Measurements from ENCODE around the gene XAF1. TPM values are rescaled to one million over a fixed set of nuclear protein-coding genes. Genes with fewer than 3 reads are reported as not detected.
"Not testable (repeated sequence)": the region's sequence is repeated elsewhere in the genome, so short reads cannot be mapped to it uniquely, and the experiment has no call there.

XAF1 gene
- total and polyA plus RNA-seq, 10 of the 15 experiments (the other 5 are each of a cell fraction or from before 2014, with no cell fraction given), result 16.3 to 59.1 (median 44.6) TPM

DNA sequence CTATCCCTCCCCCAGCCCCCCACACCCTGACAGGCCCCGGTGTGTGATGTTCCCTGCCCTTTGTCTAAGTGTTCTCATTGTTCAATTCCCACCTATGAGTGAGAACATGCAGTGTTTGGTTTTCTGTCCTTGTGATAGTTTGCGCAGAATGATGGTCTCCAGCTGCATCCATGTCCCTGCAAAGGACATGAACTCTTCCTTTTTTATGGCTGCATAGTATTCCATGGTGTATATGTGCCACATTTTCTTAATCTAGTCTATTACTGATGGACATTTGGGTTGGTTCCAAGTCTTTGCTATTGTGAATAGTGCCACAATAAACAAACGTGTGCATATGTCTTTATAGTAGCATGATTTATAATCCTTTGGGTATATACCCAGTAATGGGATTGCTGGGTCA, 60.5 kb downstream of the XAF1 start:
- POLR2A ChIA-PET; intact Hi-C loops (cut with micrococcal nuclease; ENCODE audit: unreplicated experiment); H3K27me3 ChIP-seq (replicated peaks in 1 of 2; ENCODE audit: control insufficient read depth in 2 of 2, insufficient read depth in 2 of 2, low read length in 1 of 2); H3K36me3 ChIP-seq (ENCODE audit: control insufficient read depth in 2 of 2, insufficient read depth in 2 of 2, low read length in 1 of 2); H3K4me2 ChIP-seq (ENCODE audit: control insufficient read depth, insufficient read depth); FAIRE-seq; CTCF ChIA-PET; H3K9ac ChIP-seq (ENCODE audit: control insufficient read depth, insufficient read depth, low read length); H3K4me1 ChIP-seq (ENCODE audit: control insufficient read depth, insufficient read depth, low read length); in situ Hi-C loops (cut with MboI); BruUV-seq (replicated peaks); SMC1A ChIA-PET (ENCODE audit: uncharacterized antibody, unreplicated experiment); H3K4me3 ChIP-seq; H2AFZ ChIP-seq (ENCODE audit: control insufficient read depth, low read depth, low read length); H3K27ac ChIP-seq (ENCODE audit: control insufficient read depth, insufficient read depth); H3K79me2 ChIP-seq (ENCODE audit: control insufficient read depth, insufficient read depth, low read length); H4K20me1 ChIP-seq (ENCODE audit: control insufficient read depth, insufficient read depth); DNase-seq (ENCODE audit: low read depth, low spot score); ATAC-seq; H3K9me3 ChIP-seq (replicated peaks; ENCODE audit: control insufficient read depth, insufficient read depth, low read length); RAD21 ChIA-PET (ENCODE audit: unreplicated experiment): not testable (repeated sequence)
- WGBS (ENCODE audit: insufficient coverage, insufficient replicate concordance, low lambda C conversion rate, missing lambda C conversion rate), result 11% methylated on average over 3 of the region's 3 CpGs

DNA sequence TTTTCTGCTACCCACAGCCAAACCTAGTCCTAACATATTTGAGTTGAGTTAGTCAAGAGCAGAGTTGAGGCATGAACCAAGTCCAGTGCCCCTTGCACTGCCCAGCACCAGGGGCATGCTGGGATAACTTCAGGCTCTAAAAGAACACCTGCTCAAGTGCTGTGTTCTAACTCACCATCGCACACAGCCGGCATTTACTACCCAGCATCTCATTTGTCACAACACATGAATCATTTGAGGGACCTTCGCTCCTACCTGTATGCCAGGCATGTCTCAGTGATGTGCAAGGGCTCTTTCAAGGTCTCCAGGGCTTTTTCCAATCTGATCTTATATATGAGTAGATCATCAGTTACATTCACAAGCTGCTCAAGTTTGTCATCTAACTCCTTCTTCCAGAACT, 63.1 kb downstream of the XAF1 start:
- Histone ChIP-seq H2AFZ (ENCODE audit: control insufficient read depth, low read depth, low read length) (no peak overlapping the region), H3K9ac (ENCODE audit: control insufficient read depth, insufficient read depth, low read length) (no peak overlapping the region), H4K20me1 (ENCODE audit: control insufficient read depth, insufficient read depth) (no peaks in the 10 kb centered on the region), H3K36me3 (ENCODE audit: control insufficient read depth in 2 of 2, insufficient read depth in 2 of 2, low read length in 1 of 2) (no peaks in the 10 kb centered on the region), H3K27me3 (replicated peaks in 1 of 2; ENCODE audit: control insufficient read depth in 2 of 2, insufficient read depth in 2 of 2, low read length in 1 of 2) (no peaks in the 10 kb centered on the region; a peak in 1 of 4 replicates), H3K27ac (ENCODE audit: control insufficient read depth, insufficient read depth) (no peak overlapping the region), H3K79me2 (ENCODE audit: control insufficient read depth, insufficient read depth, low read length) (no peaks in the 10 kb centered on the region), H3K4me2 (ENCODE audit: control insufficient read depth, insufficient read depth) (no peak overlapping the region), H3K4me3 (no peak overlapping the region), H3K9me3 (replicated peaks; ENCODE audit: control insufficient read depth, insufficient read depth, low read length) (no peaks in the 10 kb centered on the region), H3K4me1 (ENCODE audit: control insufficient read depth, insufficient read depth, low read length) (no peaks in the 10 kb centered on the region)
- CTCF ChIA-PET, result no interaction called here
- no TSS peak for BruUV-seq (replicated peaks)
- ATAC-seq (no peak), DNase-seq (ENCODE audit: low read depth, low spot score) (no peak), FAIRE-seq (no peak)
- WGBS (ENCODE audit: insufficient coverage, insufficient replicate concordance, low lambda C conversion rate, missing lambda C conversion rate), result 67% methylated on average over 3 of the region's 3 CpGs
- RAD21 ChIA-PET (ENCODE audit: unreplicated experiment), result no interaction called here
- no peak for TF ChIP-seq SIX5 (IDR thresholded peaks at IDR 0.05; ENCODE audit: low read depth, low read length, severe bottlenecking)
- TF ChIP-seq, protein P1, sequence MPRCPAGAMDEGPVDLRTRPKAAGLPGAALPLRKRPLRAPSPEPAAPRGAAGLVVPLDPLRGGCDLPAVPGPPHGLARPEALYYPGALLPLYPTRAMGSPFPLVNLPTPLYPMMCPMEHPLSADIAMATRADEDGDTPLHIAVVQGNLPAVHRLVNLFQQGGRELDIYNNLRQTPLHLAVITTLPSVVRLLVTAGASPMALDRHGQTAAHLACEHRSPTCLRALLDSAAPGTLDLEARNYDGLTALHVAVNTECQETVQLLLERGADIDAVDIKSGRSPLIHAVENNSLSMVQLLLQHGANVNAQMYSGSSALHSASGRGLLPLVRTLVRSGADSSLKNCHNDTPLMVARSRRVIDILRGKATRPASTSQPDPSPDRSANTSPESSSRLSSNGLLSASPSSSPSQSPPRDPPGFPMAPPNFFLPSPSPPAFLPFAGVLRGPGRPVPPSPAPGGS (IDR thresholded peaks at IDR 0.05; ENCODE audit: borderline replicate concordance, insufficient read depth, low read depth, low read length, poor library complexity, severe bottlenecking), result peak; percentile 95
- in situ Hi-C loops (cut with MboI) (no loop called here), intact Hi-C loops (cut with micrococcal nuclease; ENCODE audit: unreplicated experiment) (no loop called here)
- POLR2A ChIA-PET, result no interaction called here
- SMC1A ChIA-PET (ENCODE audit: uncharacterized antibody, unreplicated experiment), result no interaction called here
